SK-N-SH treated with all-trans-retinoic acid at 6 μM for 48 hours (cell line): ENCODE data around the gene PRELID3B.
"Not testable (repeated sequence)": the region's sequence is repeated elsewhere in the genome, so short reads cannot be mapped to it uniquely, and the experiment has no call there.

ENCODE experiments used
- ATAC-seq: fragments of 200-7000 bp; cut with Tn5 transposase; 3 replicates; pipeline ENCODE4 v1.9.1; 2020; ENCODE audit warnings: mild to moderate bottlenecking, moderate library complexity
- ARNTL ChIP-seq: fragments of 450-650 bp; formaldehyde crosslinking; IDR thresholded peaks from 2 replicates; pipeline ENCODE4 v1.5.0; 2020; ENCODE audit warnings: low read depth, mild to moderate bottlenecking, moderate library complexity, borderline replicate concordance
- BACH2 ChIP-seq: fragments of 250-450 bp; sonication (Bioruptor Pico); IDR thresholded peaks from 2 replicates; pipeline ENCODE4 v1.9.0; 2021; ENCODE audit warnings: mild to moderate bottlenecking, borderline replicate concordance
- ESRRG ChIP-seq: fragments of 250-450 bp; sonication (Bioruptor Pico); IDR thresholded peaks from 2 replicates; pipeline ENCODE4 v1.6.1; 2021; ENCODE audit warnings: mild to moderate bottlenecking
- GLIS3 ChIP-seq: fragments of 250-450 bp; sonication (Bioruptor Pico); IDR thresholded peaks from 2 replicates; pipeline ENCODE4 v1.5.0; 2020; ENCODE audit warnings: mild to moderate bottlenecking, moderate library complexity
- PPARA ChIP-seq: fragments of 250-450 bp; sonication (Bioruptor Pico); IDR thresholded peaks from 2 replicates; pipeline ENCODE4 v1.5.0; 2020; ENCODE audit warnings: mild to moderate bottlenecking, borderline replicate concordance
- RARB ChIP-seq: fragments of 250-450 bp; sonication (Bioruptor Pico); IDR thresholded peaks from 2 replicates; pipeline ENCODE4 v1.8.0; 2021; ENCODE audit warnings: mild to moderate bottlenecking, moderate library complexity
- SNAI2 ChIP-seq: fragments of 250-450 bp; sonication (Bioruptor Pico); IDR thresholded peaks from 2 replicates; pipeline ENCODE4 v1.5.0; 2020; ENCODE audit warnings: mild to moderate bottlenecking, moderate library complexity
- ZFP3 ChIP-seq: fragments of 250-450 bp; sonication (Bioruptor Pico); IDR thresholded peaks from 2 replicates; pipeline ENCODE4 v1.5.0; 2020; ENCODE audit warnings: mild to moderate bottlenecking, moderate library complexity
- ZFP30 ChIP-seq: fragments of 450-650 bp; formaldehyde crosslinking; IDR thresholded peaks from 2 replicates; pipeline ENCODE4 v1.5.0; 2022; ENCODE audit warnings: mild to moderate bottlenecking, moderate library complexity
- ZNF565 ChIP-seq: fragments of 450-650 bp; formaldehyde crosslinking; conservative IDR thresholded peaks from 2 replicates; pipeline ENCODE4 v1.5.0; 2020; ENCODE audit warnings: low read depth, mild to moderate bottlenecking, moderate library complexity
- ZNF8 ChIP-seq: fragments of 450-650 bp; formaldehyde crosslinking; IDR thresholded peaks from 2 replicates; pipeline ENCODE4 v1.5.0; 2020; ENCODE audit warnings: mild to moderate bottlenecking, moderate library complexity
- TF ChIP-seq, protein P1 (sequence below): fragments of 250-450 bp; sonication (Bioruptor Pico); IDR thresholded peaks from 2 replicates; pipeline ENCODE4 v1.5.1; 2020; ENCODE audit warnings: low read depth, mild to moderate bottlenecking, moderate library complexity
- TF ChIP-seq, protein P2 (sequence below): fragments of 250-450 bp; sonication (Bioruptor Pico); IDR thresholded peaks from 2 replicates; pipeline ENCODE4 v1.8.0; 2021; ENCODE audit warnings: low read depth, mild to moderate bottlenecking, moderate library complexity, borderline replicate concordance
- TF ChIP-seq, protein P3 (sequence below): fragments of 250-450 bp; sonication (Bioruptor Pico); IDR thresholded peaks from 2 replicates; pipeline ENCODE4 v1.5.0; 2020; ENCODE audit warnings: mild to moderate bottlenecking, moderate library complexity

Gene PRELID3B

DNA sequence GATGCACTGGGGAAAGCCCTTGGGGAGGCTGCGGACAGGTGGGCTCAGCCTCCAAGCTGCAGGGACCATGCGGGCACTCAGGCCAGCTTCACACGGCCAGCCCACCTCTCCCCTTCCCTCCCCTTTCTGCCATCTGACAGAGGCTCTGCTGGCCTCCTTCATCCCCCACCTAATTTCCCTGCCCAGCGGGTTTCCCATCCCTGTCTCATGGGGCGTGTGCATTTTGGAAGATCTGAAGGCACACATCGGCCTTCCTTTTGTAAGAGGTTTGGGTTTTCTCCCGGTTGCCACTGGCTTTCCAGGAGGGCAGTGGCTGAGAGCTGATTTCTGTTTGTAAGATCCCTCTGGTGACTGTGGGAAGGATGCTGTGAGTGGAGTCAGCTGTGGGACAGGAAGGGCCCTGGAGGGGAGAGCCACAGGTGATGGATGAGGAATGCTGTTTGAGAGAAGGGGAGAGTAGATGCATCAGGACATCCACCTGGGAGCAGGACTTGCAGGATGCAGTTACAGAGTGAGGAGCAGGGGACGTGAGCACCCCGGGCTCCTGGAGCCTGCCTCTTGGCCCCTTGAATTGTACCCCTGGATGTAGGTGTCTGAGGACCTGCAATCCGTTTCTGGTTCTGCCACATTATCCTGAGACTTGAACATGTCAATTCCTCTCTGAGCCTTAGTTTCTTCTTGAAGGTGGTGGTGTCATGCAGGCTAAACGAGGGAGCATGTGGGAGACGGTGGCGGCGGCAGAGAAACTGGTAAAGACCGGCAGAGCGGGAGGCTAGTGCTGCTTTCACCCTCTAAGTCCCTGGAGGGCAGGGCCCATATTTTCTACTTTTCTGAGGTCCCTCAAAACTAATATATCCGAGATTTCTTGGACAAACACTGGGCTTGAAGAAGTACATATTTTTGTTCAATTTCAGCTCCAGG, 29.3 kb downstream of the PRELID3B start:
- no peak for TF ChIP-seq ZFP30 (CRISPR knock-in tag)
- no peak for TF ChIP-seq ZNF8 (CRISPR knock-in tag)
- TF ChIP-seq ARNTL: no peak
- TF ChIP-seq ZFP3 (CRISPR knock-in tag): no peak
- TF ChIP-seq, all 23 proteins: peak for 0
- ATAC-seq: no peak

DNA sequence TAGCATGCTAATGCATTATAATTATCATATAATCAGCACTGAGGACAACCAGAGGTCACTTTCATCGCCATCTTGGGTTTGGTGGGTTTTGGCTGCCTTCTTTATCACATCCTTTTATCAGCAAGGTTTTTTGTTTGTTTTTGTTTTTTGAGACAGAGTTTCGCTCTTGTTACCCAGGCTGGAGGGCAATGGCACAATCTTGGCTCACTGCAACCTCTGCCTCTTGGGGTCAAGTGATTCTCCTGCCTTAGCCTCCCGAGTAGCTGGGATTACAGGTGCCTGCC, 30.8 kb downstream of the PRELID3B start:
- ATAC-seq: not testable (repeated sequence)

DNA sequence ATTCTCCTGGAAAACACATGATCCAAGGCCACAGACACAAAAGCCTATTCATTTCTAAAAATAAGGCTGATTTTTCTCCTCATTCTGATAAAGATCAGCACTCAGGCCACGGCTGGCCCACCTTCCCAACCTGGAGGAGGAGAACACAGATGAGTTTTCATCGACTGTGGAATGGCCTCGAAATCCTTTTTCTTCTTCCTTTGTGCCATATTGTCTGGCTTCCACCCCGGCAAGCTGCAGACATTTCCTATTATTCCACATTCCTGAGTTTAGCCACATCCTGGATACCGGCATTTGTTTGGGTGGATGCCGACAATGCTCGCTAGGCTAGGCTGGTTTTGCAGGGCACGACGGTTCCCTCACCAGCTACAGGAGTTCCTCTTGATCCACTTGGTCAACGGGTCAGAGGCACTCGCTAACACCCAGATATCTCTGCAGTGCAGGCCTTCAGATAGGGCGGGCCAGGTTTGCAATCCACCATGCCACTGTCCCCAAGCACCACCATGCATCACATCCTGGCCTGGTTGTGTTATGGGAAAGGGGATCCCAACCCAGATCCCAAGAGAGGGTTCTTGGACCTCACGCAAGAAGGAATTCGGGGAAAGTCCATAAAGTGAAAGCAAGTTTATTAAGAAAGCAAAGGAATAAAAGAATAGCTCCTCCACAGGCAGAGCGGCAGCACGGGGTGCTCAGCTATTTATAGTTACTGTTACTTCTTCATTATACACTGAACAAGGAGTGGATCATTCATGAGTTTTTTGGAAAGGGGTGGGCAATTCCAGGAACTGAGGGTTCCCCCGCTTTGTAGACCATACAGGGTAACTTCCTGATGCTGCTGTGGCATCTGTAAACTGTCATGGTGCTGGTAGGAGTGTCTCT, 31.4 kb downstream of the PRELID3B start:
- ATAC-seq: peak; percentile 84
- TF ChIP-seq ESRRG (CRISPR knock-in tag): no peak
- TF ChIP-seq, protein P1, sequence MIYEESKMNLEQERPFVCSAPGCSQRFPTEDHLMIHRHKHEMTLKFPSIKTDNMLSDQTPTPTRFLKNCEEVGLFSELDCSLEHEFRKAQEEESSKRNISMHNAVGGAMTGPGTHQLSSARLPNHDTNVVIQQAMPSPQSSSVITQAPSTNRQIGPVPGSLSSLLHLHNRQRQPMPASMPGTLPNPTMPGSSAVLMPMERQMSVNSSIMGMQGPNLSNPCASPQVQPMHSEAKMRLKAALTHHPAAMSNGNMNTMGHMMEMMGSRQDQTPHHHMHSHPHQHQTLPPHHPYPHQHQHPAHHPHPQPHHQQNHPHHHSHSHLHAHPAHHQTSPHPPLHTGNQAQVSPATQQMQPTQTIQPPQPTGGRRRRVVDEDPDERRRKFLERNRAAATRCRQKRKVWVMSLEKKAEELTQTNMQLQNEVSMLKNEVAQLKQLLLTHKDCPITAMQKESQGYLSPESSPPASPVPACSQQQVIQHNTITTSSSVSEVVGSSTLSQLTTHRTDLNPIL (CRISPR knock-in tag): no peak
- TF ChIP-seq PPARA: no peak

DNA sequence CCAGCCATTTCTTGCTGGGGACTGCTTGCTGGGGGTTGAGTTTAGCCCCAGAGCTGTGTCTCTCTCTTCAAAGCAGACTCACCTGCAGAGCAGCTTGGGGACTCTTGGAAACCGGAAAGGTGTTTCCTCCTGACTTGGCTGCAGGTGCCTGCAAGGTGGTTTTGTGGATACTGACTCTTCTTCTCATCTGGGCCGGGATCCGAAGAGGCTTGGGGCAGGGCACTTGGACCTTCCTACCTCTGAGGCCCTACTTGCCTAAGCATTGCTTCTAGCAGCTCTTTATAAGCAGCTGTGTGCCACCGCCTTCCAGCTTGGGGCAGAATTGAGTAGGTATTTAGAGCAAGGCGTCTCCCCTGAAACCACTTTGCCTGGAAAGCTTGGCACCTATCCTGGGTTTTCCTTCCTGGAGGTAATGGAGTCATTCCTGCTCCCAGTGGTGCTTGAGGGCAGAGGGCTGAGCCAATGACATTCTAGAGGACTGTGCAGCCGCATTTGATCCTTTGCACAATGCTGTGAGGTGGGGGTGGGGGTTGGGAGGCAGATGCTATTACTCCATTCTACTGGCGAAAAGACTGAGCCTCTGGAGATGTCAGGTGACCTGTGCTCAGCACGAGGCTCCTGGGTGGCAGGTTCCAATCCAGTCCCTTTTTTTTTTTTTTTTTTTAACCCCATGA, 32.1 kb downstream of the PRELID3B start:
- TF ChIP-seq ZFP30 (CRISPR knock-in tag): no peak
- no peak for ATAC-seq

DNA sequence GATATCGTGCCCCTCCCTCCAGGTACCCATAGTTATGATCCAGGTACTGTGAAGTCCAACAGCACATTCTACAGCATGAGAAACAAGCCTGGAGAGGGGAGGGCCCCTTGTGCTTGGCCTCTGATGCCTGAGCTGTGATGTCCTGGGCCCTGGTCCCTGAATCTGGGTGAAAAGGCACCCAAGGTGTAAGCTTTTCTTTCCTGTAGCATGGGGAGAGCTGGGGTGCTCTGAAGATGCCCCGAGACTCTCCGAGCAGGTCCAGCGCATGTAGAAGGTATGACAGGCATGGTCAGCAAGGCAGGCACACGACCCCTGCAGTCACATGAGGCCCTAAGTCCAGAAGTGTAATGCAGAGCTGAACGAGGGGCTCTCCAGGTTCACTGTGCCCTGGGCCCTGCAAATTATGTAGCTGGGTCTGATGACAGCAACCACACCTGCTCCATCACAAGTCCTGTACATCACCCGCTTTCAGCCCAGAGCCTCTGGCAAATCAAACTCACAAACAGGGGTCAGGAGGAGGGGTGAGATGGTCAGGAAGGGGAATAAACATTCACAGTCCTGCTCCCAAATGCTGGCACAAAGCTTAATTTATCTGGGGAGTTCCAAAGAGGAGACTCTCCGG, 33.8 kb downstream of the PRELID3B start:
- ATAC-seq: no peak

DNA sequence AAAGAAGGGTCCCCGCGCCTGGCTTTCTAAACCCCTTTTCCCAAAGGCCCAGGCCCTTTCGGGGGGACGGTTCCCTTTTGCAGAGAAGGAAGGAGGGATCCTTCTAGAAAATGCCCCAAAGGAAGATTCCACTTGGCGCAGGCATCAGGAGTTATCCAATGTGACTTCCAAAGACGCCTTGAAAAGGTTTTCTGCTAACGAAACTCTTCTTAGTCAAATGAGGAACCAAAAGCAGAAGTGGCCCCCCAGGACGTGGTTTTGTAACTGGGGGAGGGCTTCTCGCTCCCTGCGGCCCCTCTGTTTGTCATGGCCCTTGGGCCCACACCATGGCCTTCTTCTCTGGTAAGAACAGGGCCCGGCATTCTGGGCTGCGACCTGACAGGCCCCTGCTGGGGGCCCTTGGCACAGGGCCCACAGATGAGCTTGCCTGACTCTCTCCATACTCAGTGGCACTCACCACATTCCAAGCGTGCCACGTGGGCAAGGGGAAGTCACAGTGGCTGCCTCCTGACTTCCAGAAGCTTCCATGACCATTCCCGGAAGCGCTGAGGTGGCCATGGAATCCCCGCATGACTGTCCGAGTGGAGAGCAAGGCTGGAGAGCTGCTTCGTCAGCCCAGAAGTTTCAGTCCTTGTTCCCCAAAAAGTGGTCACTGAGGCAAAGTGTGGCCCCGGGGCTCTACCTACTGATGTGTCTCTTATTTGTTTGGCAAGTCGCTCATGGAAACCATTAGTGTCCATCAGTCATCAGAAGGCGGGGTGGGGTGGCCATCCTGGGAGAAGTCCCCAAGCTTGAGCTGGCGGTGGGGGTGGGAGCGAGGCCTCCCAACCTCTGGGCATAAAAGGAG, 34.7 kb downstream of the PRELID3B start:
- ATAC-seq: no peak
- TF ChIP-seq BACH2 (CRISPR knock-in tag) (no peak), PPARA (no peak), ZNF565 (CRISPR knock-in tag) (no peak)
- TF ChIP-seq, protein P2, sequence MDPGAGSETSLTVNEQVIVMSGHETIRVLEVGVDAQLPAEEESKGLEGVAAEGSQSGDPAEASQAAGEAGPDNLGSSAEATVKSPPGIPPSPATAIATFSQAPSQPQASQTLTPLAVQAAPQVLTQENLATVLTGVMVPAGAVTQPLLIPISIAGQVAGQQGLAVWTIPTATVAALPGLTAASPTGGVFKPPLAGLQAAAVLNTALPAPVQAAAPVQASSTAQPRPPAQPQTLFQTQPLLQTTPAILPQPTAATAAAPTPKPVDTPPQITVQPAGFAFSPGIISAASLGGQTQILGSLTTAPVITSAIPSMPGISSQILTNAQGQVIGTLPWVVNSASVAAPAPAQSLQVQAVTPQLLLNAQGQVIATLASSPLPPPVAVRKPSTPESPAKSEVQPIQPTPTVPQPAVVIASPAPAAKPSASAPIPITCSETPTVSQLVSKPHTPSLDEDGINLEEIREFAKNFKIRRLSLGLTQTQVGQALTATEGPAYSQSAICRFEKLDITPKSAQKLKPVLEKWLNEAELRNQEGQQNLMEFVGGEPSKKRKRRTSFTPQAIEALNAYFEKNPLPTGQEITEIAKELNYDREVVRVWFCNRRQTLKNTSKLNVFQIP: no peak

More for the DNA sequence above, 33.8 kb downstream of the PRELID3B start:
- TF ChIP-seq, protein P2: no peak
- TF ChIP-seq ESRRG (CRISPR knock-in tag) (no peak), BACH2 (CRISPR knock-in tag) (no peak), SNAI2 (CRISPR knock-in tag) (no peak), GLIS3 (CRISPR knock-in tag) (no peak), RARB (CRISPR knock-in tag) (no peak)
- TF ChIP-seq, protein P3, sequence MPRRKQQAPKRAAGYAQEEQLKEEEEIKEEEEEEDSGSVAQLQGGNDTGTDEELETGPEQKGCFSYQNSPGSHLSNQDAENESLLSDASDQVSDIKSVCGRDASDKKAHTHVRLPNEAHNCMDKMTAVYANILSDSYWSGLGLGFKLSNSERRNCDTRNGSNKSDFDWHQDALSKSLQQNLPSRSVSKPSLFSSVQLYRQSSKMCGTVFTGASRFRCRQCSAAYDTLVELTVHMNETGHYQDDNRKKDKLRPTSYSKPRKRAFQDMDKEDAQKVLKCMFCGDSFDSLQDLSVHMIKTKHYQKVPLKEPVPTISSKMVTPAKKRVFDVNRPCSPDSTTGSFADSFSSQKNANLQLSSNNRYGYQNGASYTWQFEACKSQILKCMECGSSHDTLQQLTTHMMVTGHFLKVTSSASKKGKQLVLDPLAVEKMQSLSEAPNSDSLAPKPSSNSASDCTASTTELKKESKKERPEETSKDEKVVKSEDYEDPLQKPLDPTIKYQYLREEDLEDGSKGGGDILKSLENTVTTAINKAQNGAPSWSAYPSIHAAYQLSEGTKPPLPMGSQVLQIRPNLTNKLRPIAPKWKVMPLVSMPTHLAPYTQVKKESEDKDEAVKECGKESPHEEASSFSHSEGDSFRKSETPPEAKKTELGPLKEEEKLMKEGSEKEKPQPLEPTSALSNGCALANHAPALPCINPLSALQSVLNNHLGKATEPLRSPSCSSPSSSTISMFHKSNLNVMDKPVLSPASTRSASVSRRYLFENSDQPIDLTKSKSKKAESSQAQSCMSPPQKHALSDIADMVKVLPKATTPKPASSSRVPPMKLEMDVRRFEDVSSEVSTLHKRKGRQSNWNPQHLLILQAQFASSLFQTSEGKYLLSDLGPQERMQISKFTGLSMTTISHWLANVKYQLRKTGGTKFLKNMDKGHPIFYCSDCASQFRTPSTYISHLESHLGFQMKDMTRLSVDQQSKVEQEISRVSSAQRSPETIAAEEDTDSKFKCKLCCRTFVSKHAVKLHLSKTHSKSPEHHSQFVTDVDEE: no peak
